ENCODE data around the gene DENND2C. TPM values are rescaled to one million over a fixed set of nuclear protein-coding genes. Genes with fewer than 3 reads are reported as not detected.

DENND2C gene
- total RNA-seq, 1 donor from 2014 or later, result 7.7 TPM

GRCh38 chr1:114595602-114596001, 74.2 kb downstream of the DENND2C start:
- no peak overlapping the region for H3K27ac Mint-ChIP-seq (ENCODE audit: unreplicated experiment)
- H3K4me3 Mint-ChIP-seq (ENCODE audit: unreplicated experiment), result no peak overlapping the region
- peaks cover 7% of the 10 kb centered on the region for H3K36me3 Mint-ChIP-seq (ENCODE audit: low read depth, unreplicated experiment)
- no peaks in the 10 kb centered on the region for H3K9me3 Mint-ChIP-seq (ENCODE audit: unreplicated experiment)
- no peaks in the 10 kb centered on the region for H3K4me1 Mint-ChIP-seq (ENCODE audit: unreplicated experiment)
- H3K27me3 Mint-ChIP-seq (ENCODE audit: unreplicated experiment), result no peaks in the 10 kb centered on the region
- no peak for TF ChIP-seq CTCF (IDR thresholded peaks at IDR 0.05; ENCODE audit: unreplicated experiment)
- DNase-seq (ENCODE audit: low spot score), result no peak

GRCh38 chr1:114594046-114594445, 75.8 kb downstream of the DENND2C start:
- no peaks in the 10 kb centered on the region for H3K9me3 Mint-ChIP-seq (ENCODE audit: unreplicated experiment)
- no peaks in the 10 kb centered on the region for H3K4me1 Mint-ChIP-seq (ENCODE audit: unreplicated experiment)

GRCh38 chr1:114589122-114589521, 80.7 kb downstream of the DENND2C start:
- Mint-ChIP-seq H3K4me3 (ENCODE audit: unreplicated experiment) (no peak overlapping the region), H3K27me3 (ENCODE audit: unreplicated experiment) (no peaks in the 10 kb centered on the region), H3K9me3 (ENCODE audit: unreplicated experiment) (no peaks in the 10 kb centered on the region), H3K36me3 (ENCODE audit: low read depth, unreplicated experiment) (peaks cover 3% of the 10 kb centered on the region), H3K27ac (ENCODE audit: unreplicated experiment) (no peak overlapping the region), H3K4me1 (ENCODE audit: unreplicated experiment) (peaks cover 5% of the 10 kb centered on the region)
- no peak for DNase-seq (ENCODE audit: low spot score)
- TF ChIP-seq CTCF (IDR thresholded peaks at IDR 0.05; ENCODE audit: unreplicated experiment), result no peak

More at GRCh38 chr1:114594046-114594445, 75.8 kb downstream of the DENND2C start:
- no peak for DNase-seq (ENCODE audit: low spot score)
- Mint-ChIP-seq H3K27ac (ENCODE audit: unreplicated experiment) (no peak overlapping the region), H3K36me3 (ENCODE audit: low read depth, unreplicated experiment) (peaks cover 7% of the 10 kb centered on the region), H3K27me3 (ENCODE audit: unreplicated experiment) (no peaks in the 10 kb centered on the region), H3K4me3 (ENCODE audit: unreplicated experiment) (no peak overlapping the region)
- TF ChIP-seq CTCF (IDR thresholded peaks at IDR 0.05; ENCODE audit: unreplicated experiment), result no peak

GRCh38 chr1:114588196-114588689, 81.6 kb downstream of the DENND2C start:
- no peak for DNase-seq (ENCODE audit: low spot score)
- Mint-ChIP-seq H3K4me1 (ENCODE audit: unreplicated experiment) (peaks cover 5% of the 10 kb centered on the region), H3K27ac (ENCODE audit: unreplicated experiment) (no peak overlapping the region), H3K9me3 (ENCODE audit: unreplicated experiment) (no peaks in the 10 kb centered on the region), H3K36me3 (ENCODE audit: low read depth, unreplicated experiment) (peaks cover 3% of the 10 kb centered on the region), H3K27me3 (ENCODE audit: unreplicated experiment) (no peaks in the 10 kb centered on the region), H3K4me3 (ENCODE audit: unreplicated experiment) (no peak overlapping the region)
- TF ChIP-seq CTCF (IDR thresholded peaks at IDR 0.05; ENCODE audit: unreplicated experiment), result no peak

- Mint-ChIP-seq H3K4me1 (ENCODE audit: unreplicated experiment) (peaks cover 9% of the 10 kb centered on the region), H3K27me3 (ENCODE audit: unreplicated experiment) (no peaks in the 10 kb centered on the region), H3K4me3 (ENCODE audit: unreplicated experiment) (no peak overlapping the region), H3K27ac (ENCODE audit: unreplicated experiment) (no peak overlapping the region), H3K36me3 (ENCODE audit: low read depth, unreplicated experiment) (peaks cover 3% of the 10 kb centered on the region), H3K9me3 (ENCODE audit: unreplicated experiment) (no peaks in the 10 kb centered on the region)
- no peak for TF ChIP-seq CTCF (IDR thresholded peaks at IDR 0.05; ENCODE audit: unreplicated experiment)
- no peak for DNase-seq (ENCODE audit: low spot score)
Observed at GRCh38 chr1:114587203-114587991, 82.5 kb downstream of the DENND2C start.

Measured in endothelial cell (in vitro differentiated cells).